Neutrophil (primary cell): ENCODE measurements around the gene LPP.

ENCODE experiments used
- H3K27ac ChIP-seq: fragments of 200-600 bp; sonication (generic); 2 replicates; pipeline ENCODE4 v1.5.1; 2016; ENCODE audit warnings: mild to moderate bottlenecking, moderate library complexity
- H3K27me3 ChIP-seq: fragments of 200-600 bp; sonication (generic); 2 replicates; pipeline ENCODE4 v1.6.0; 2016; ENCODE audit warnings: mild to moderate bottlenecking
- H3K36me3 ChIP-seq: fragments of 200-600 bp; sonication (generic); 2 replicates; pipeline ENCODE4 v1.5.1; 2017
- H3K4me1 ChIP-seq, 2 experiments: fragments of 200-600 bp in 1 of 2; sonication (generic) in 1 of 2; 1 replicate in 1 of 2; 2 replicates in 1 of 2; pipeline versions ENCODE4 v1.5.1 to v1.6.1; 2013 to 2016; ENCODE audit warnings: low read depth in 1 of 2, low read length in 1 of 2, mild to moderate bottlenecking in 1 of 2, moderate library complexity in 1 of 2; ENCODE audit not compliant: control insufficient read depth in 1 of 2, insufficient read depth in 1 of 2
- H3K4me3 ChIP-seq, 2 experiments: fragments of 200-600 bp in 1 of 2; sonication (generic) in 1 of 2; 1 replicate in 1 of 2; 2 replicates in 1 of 2; pipeline ENCODE4 v1.5.1; 2013 to 2016; ENCODE audit warnings: low read depth in 1 of 2, low read length in 1 of 2, mild to moderate bottlenecking in 1 of 2, moderate library complexity in 1 of 2
- H3K9me3 ChIP-seq: fragments of 200-600 bp; sonication (generic); 2 replicates; pipeline ENCODE4 v1.5.1; 2016
- TF ChIP-seq, protein P1 (sequence below): fragments of 200-600 bp; sonication (generic); IDR thresholded peaks from 2 replicates; pipeline ENCODE4 v1.5.1; 2016; ENCODE audit warnings: antibody characterized with exemption

The LPP gene

DNA sequence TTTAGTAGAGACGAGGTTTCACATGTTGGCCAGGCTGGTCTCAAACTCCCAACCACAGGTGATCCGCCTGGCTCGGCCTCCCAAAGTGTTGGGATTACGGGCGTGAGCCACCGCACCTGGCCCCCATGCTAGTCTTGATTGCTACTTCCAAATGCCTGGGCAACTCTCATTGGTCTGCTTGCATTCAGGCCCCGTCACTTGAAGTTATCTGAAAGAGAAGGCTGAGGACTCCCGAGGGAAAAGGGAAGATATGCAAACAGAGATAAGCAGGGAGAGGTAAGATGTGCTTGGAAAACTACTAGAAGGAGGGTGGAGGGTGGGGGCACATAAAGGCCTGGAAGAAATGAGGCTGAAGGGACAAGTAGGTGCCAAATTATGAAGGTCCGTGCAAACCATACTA, 4.4 kb upstream of the LPP start:
- H3K27ac ChIP-seq: no peak overlapping the region
- TF ChIP-seq, protein P1, sequence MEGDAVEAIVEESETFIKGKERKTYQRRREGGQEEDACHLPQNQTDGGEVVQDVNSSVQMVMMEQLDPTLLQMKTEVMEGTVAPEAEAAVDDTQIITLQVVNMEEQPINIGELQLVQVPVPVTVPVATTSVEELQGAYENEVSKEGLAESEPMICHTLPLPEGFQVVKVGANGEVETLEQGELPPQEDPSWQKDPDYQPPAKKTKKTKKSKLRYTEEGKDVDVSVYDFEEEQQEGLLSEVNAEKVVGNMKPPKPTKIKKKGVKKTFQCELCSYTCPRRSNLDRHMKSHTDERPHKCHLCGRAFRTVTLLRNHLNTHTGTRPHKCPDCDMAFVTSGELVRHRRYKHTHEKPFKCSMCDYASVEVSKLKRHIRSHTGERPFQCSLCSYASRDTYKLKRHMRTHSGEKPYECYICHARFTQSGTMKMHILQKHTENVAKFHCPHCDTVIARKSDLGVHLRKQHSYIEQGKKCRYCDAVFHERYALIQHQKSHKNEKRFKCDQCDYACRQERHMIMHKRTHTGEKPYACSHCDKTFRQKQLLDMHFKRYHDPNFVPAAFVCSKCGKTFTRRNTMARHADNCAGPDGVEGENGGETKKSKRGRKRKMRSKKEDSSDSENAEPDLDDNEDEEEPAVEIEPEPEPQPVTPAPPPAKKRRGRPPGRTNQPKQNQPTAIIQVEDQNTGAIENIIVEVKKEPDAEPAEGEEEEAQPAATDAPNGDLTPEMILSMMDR: no peak
- no peaks in the 10 kb centered on the region for H3K36me3 ChIP-seq
- H3K9me3 ChIP-seq: no peaks in the 10 kb centered on the region
- H3K4me3 ChIP-seq: no peak overlapping the region
- H3K4me1 ChIP-seq: peaks cover 14 to 36% of the 10 kb centered on the region in 2 experiments
- no peaks in the 10 kb centered on the region for H3K27me3 ChIP-seq

DNA sequence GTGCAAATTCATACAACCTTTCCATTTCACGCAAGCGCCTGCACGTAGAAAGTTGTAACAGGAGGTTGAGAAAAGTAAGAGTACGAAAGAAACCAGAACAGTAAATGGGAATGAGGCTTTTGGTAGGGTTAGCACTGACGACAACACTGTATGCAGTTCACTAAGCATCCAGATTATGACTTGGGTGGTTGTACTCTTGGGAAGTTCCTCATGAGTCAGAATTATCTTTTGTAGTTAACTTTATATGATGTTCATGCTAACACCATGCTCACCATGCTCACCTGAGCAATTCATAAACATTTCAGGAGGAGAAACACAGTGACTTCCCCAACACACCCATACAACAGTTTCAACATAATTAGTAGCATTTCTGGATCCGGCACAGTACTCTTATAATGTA, 3.0 kb upstream of the LPP start:
- peaks cover 23 to 50% of the 10 kb centered on the region in 2 experiments for H3K4me1 ChIP-seq
- H3K27ac ChIP-seq: peak overlapping the region; percentile 22
- no peak overlapping the region for H3K4me3 ChIP-seq

DNA sequence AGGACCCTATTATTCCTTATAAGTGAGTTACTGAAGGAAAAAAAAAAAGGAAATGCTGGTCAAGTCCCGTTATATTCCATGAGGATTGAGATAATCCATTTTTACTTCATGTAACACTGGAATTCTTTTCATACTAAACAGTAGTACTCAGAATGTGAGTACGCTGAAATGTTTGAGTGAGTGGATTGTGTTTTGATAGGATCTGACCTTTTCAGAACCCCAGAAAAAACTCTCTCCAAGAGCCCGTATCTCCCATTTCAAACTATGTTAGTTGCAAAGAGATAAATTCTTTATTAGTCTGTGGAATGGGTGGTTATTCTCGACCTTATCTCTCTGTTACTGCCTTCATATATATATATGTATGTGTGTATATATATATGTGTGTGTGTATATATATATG, 2.5 kb upstream of the LPP start:
- TF ChIP-seq, protein P1: no peak
- Histone ChIP-seq H3K4me1 (peaks cover 23 to 54% of the 10 kb centered on the region in 2 experiments), H3K36me3 (no peaks in the 10 kb centered on the region), H3K4me3 (no peak overlapping the region), H3K27ac (peak overlapping the region; percentile 22), H3K27me3 (no peaks in the 10 kb centered on the region), H3K9me3 (no peaks in the 10 kb centered on the region)

More for the DNA sequence above, 3.0 kb upstream of the LPP start:
- no peaks in the 10 kb centered on the region for H3K9me3 ChIP-seq
- no peaks in the 10 kb centered on the region for H3K27me3 ChIP-seq
- TF ChIP-seq, protein P1: no peak
- no peaks in the 10 kb centered on the region for H3K36me3 ChIP-seq

DNA sequence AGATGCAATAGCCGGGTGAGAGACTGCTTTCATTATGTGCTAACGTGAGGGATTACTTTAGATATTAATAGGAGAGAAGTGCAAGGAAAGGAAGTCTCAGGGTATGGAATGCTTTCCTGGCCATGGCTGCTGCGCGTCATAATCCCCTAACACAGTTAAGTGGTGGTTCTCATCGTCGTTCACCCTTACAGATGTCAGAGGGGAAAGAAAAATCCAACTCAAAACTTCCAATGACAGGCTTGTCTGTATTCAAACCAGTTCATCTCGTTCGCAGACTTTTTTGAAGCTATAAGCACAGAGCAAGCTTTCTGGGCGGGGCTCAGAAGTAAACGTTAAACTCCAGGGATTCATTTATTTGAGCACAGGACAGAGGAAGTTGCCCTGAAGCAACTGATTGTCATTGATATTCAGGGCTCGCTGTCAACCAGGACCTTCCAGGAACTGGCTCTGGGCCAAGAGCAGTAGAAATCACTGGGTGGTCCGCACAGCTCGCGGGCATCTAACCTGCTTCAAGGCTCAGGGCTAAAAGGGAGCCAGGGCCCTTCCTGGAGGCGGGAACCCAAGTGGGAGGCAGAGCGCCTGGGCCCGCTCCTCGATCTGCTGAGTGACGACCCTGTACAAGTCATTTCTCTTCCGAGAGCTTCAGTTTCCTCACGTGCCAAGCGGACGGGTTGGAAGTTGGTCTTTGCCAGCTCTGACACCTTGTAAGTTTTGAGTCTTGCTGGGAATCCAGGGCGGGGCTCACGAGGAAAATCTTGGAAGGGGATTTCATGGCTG, 1.1 kb upstream of the LPP start:
- no peaks in the 10 kb centered on the region for H3K36me3 ChIP-seq
- peak overlapping the region; percentile 87 to 91 for H3K4me3 ChIP-seq
- no peaks in the 10 kb centered on the region for H3K27me3 ChIP-seq
- H3K4me1 ChIP-seq: peaks cover 23 to 57% of the 10 kb centered on the region in 2 experiments
- TF ChIP-seq, protein P1: no peak
- peak overlapping the region; percentile 99 for H3K27ac ChIP-seq
- H3K9me3 ChIP-seq: no peaks in the 10 kb centered on the region

DNA sequence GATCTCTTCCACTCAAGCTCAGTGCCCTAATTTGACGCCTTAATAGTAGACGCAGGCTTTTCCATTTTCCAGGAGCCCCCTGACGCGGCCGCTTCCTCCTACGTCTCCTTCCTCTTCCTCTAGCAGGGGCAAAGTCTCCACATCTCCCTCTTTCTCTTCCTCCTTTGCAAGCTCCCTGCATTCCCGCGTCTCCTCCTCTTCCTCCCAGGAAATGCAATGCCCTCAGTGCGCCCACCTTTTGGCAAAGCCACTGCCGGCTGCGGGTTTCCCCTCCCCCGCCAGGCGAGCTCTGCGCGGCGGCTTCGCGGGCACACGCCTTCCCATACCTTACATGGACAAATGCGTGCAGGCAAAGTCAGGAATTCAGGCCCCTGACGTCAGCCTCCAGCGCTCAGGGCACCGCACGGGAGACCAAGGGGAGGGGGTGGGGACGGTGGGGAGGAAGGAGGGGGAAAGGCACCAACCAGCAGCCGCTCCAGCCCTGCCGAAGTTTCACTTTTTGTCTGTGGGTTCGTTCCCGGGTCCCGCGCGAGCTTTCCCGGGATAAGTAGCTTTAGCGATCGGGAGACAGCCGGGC, 432 bp upstream of the LPP start:
- peaks cover 23 to 51% of the 10 kb centered on the region in 2 experiments for H3K4me1 ChIP-seq
- no peaks in the 10 kb centered on the region for H3K27me3 ChIP-seq
- peak overlapping the region; percentile 99 for H3K27ac ChIP-seq
- TF ChIP-seq, protein P1: no peak
- H3K36me3 ChIP-seq: no peaks in the 10 kb centered on the region
- H3K4me3 ChIP-seq: peak overlapping the region; percentile 87 to 91
- no peaks in the 10 kb centered on the region for H3K9me3 ChIP-seq
